Measurements from ENCODE around the gene TAF11L5.
"Not testable (repeated sequence)": the region's sequence is repeated elsewhere in the genome, so short reads cannot be mapped to it uniquely, and the experiment has no call there.

GRCh38 chr5:17486464-17487173, 38.4 kb upstream of the TAF11L5 start:
- not testable (repeated sequence) for TF ChIP-seq RAD21 (conservative IDR thresholded peaks at IDR 0.05); EZH2 (IDR thresholded peaks at IDR 0.05; ENCODE audit: borderline replicate concordance, insufficient read depth, low read length, poor library complexity, severe bottlenecking)

All from neural cell (in vitro differentiated cells).